H7 (cell line): ENCODE measurements around the gene GALR2. TPM values are rescaled to one million over a fixed set of nuclear protein-coding genes. Genes with fewer than 3 reads are reported as not detected.

Experiments
- DNase-seq: peaks from one replicate; pipeline ENCODE4 v3.0.0; 2012
- H3K27me3 ChIP-seq: 2 replicates; pipeline ENCODE4 v1.6.0; 2011; ENCODE audit warnings: mild to moderate bottlenecking, low read length; ENCODE audit not compliant: control insufficient read depth, insufficient read depth
- H3K36me3 ChIP-seq: replicated peaks from 2 replicates; pipeline ENCODE4 v1.5.1; 2011; ENCODE audit warnings: low read length; ENCODE audit not compliant: control insufficient read depth, insufficient read depth
- H3K4me3 ChIP-seq: 2 replicates; pipeline ENCODE4 v1.5.1; 2011; ENCODE audit warnings: low read depth, mild to moderate bottlenecking, control low read depth, low read length, moderate library complexity; ENCODE audit not compliant: insufficient read depth
- total RNA-seq: library from RNA; depleted of rRNA; stranded (reverse); fragments of >200 nt; shearing (Covaris generic); gene quantifications from 2 replicates; pipeline ENCODE4 v1.2.3, GENCODE V29; 2014; rRNA removed

The GALR2 gene
- total RNA-seq, 1 experiment from 2014 or later, result 2.0 TPM

DNA sequence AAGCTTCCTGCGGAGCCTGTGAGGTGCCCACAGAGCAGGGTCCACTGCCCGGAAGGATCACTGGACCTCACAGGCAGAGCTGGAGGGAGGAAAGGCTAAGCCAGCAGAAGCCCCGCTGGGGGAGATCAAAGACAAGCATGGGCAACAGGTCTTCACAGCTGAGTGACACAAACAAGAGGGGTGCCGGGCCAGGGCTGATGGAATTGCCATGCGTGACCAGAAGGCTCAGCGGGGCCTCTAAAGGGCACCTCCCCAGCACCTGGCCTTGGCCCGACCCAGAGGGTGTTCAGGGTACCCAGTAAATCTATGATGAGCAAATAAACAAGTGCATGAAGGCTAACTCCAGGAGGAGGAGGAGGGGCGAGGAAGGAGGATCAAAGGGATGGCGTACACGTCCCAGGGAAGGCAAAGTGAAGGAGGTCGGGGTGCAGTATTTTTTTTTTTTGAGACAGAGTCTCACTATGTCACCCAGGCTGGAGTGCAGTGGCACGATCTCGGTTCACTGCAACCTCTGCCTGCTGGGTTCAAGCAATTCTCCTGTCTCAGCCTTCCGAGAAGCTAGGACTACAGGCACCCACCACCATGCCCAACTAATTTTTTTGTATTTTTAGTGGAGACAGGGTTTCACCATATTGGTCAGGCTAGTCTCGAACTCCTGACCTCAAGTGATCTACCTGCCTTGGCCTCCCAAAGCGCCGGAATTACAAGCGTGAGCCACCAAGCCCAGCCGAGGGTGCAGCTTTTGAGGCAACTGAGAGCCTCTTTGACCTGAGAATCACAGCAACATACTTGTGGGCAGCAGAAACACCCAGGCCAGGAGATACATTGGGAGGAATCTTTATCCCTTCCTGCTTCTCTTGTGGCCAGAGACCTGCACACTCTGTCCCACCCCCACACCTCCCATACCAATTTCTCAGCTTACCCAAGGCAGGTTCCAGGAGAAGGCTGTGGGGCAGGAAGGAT lies 45.1 kb downstream of the GALR2 start:
- Histone ChIP-seq H3K27me3 (peaks cover 2% of the 10 kb centered on the region; the same call in 1 of the 2 replicates), H3K4me3 (no peak overlapping the region), H3K36me3 (no peaks in the 10 kb centered on the region)
- DNase-seq, result peak; percentile 45

DNA sequence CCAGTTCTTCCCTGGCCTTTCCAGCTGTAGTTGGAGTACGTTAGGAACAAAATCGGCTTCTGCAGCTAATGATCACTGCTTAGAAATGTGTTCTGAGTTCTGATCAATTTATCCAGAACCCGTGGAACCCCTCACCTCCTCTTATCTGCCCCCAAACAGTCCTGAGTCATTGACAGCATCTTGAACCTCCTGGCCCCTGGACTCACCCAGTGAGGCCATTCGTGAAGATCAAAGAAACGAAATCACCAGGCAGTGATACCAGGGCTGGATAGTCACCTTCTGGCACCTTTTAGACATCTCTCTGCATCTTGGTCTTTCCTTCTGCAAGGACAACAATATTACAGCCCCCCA lies 46.1 kb downstream of the GALR2 start:
- Histone ChIP-seq H3K4me3 (no peak overlapping the region), H3K27me3 (peaks cover 2% of the 10 kb centered on the region; the same call in 1 of the 2 replicates), H3K36me3 (no peaks in the 10 kb centered on the region)
- no peak for DNase-seq

DNA sequence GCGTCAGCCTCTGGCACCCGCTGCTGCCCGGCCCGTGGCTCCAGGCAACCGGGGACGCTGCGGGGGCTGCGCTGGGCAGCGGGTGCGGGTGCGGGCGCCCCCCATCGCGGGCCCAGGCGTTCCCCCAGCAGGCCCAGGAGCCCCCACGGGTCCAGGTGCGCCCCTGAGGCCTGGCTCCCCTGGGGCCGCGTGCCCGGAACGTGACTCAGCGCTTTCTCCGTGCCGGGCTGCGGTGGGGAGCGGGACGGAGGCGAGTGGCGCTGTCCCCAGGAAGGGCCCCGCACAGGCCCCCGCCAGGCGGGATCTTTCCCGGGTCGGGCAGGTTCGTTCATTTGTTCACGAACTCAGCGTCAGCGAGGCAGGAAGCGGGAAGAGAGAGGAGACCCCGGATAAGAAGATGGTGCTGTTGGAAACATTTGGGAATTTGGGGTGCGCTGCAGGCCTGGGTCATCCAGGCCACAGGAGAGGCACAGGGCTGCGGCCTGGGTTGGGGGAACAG lies 47.4 kb downstream of the GALR2 start:
- Histone ChIP-seq H3K36me3 (no peaks in the 10 kb centered on the region), H3K27me3 (peaks cover 2% of the 10 kb centered on the region; the same call in 1 of the 2 replicates), H3K4me3 (peak overlapping the region; percentile 35; the same call in 1 of the 2 replicates)
- DNase-seq, result peak; percentile 91

DNA sequence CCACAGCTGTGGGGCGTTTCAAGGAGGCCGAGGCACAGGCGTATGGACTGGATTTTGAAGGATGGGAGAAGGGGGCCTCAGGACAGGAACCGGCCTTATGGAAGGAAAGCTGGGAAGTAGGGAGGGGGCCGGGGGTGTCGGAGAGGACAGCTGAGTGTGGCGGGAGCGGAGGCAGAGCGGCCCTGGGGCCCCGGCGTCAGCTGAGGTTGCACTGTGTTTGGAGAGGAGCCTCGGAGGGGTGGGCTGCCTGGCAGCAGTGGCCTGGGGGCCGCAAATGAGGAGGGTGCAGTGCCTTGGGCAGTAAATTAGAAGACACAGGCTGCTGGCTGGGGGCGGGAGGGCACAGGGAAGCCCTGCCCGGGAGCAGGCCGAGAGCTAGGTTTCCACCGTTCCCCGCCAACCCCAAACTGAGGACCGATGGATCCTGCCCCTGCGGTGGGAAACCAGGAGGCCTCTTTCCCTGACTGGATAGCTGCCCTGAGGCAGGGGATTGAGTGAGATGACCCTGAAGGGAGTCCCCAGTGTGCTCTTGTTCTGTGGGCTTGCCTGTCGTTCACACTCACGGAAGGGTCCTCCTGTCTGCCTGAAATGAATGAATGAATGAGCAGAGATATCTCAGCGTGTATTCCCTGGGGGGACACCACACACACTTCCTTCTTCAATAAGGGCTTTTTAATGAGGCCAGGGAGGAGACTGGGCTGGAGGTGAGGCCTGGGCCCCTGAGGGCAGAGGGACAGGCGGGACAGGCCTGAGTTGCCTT lies 48.0 kb downstream of the GALR2 start:
- peak overlapping the region; percentile 35; the same call in 1 of the 2 replicates for H3K4me3 ChIP-seq
- peak; percentile 71 for DNase-seq
- H3K27me3 ChIP-seq, result peaks cover 2% of the 10 kb centered on the region; the same call in 1 of the 2 replicates
- no peaks in the 10 kb centered on the region for H3K36me3 ChIP-seq

DNA sequence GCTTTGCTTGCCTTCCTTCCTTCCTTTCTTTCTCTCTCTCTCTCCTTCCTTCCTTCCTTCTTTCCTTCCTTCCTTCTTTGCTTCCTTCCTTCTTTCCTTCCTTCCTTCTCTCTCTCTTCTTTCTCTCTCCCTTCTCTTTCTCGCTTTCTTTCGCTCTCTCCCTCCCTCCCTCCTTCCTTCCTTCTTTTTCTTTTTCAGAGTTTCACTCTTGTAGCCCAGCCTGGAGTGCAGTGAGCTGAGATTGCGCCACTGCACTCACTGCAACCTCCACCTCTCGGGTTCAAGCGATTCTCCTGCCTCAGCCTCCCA lies 48.6 kb downstream of the GALR2 start:
- DNase-seq, result no peak
- H3K36me3 ChIP-seq, result no peaks in the 10 kb centered on the region
- H3K4me3 ChIP-seq, result no peak overlapping the region
- H3K27me3 ChIP-seq, result peaks cover 2% of the 10 kb centered on the region; the same call in 1 of the 2 replicates

DNA sequence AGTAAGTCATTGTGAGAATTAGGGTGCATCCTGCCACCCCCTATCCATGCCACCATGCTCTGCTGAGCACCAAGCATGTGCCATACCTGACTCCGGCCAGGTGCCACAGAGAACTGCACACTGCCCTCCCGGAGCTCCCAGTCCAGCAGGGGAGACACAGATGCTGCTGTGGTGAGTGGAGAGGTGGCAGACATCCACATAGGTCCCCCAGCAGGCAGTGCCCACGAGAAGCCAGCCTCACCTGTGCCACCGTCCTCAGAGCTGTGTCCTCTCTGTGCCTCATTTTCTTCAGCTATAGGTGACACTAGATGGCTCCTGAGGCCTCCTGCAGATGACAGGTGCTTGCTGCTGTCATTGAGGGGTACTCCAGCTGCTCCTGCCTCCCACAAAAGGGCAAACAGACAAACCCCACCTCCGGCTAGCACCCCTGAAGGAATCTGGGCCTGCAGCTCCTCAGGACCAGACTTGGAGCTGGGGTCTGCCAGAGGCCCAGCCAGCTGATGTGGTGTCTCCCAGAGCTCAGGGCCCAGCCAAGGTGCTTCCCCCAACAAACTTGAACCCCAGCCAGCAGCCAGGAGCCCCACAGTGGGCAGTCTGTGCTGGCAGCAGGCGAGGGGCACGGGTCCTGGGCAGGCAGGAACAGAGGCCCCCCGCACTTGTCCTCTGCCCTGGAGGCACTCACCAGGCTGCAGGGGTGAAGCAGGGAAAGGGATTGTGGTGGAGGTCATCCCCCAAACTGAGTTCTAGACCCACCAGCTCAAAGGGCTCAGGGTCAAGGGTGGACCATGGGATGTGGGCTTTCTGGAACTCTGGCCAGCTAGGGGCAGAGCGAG lies 49.4 kb downstream of the GALR2 start:
- DNase-seq, result peak; percentile 35
- Histone ChIP-seq H3K4me3 (no peak overlapping the region), H3K27me3 (peaks cover 2% of the 10 kb centered on the region; the same call in 1 of the 2 replicates), H3K36me3 (no peaks in the 10 kb centered on the region)

DNA sequence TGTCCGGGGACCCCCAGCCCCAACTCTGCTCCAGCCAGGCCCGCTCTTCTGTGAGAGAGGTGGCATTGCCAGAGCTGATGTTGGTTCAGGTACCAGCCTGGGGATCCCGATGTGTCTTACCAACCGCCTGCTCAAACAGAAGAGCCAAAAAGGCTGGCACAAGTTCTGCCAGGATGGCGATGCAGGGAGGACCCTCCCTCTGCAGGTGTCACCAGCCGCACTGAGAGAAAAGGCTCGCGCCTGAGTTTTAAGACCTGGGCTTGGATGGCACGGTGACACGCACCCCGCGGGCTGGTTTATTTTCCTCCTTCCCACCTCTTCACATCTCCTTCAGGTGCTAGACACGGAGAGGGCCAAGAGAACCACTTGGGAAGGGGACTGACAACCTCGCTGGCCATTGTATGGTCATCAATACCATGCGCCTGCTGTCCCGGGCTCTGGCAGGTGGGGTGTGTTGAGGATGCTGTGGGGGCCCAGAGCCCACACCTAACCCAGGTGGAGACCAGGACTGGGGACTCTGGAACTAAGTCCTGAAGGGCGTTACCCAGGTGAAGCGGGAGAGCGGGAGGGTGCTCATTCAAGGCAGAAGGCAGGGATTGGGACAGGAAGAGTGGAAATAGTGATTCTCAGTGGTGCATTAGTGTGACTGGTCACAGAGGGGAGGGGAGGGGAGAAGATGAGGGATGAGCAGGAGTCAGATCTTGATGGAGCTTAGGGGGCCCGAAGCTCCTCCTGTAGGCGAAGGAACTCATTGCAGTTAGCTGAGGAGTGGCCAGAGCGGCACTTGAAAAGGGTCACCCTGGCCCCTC lies 50.2 kb downstream of the GALR2 start:
- Histone ChIP-seq H3K36me3 (no peaks in the 10 kb centered on the region), H3K27me3 (peaks cover 2% of the 10 kb centered on the region; the same call in 1 of the 2 replicates), H3K4me3 (no peak overlapping the region)
- DNase-seq, result peak; percentile 89

DNA sequence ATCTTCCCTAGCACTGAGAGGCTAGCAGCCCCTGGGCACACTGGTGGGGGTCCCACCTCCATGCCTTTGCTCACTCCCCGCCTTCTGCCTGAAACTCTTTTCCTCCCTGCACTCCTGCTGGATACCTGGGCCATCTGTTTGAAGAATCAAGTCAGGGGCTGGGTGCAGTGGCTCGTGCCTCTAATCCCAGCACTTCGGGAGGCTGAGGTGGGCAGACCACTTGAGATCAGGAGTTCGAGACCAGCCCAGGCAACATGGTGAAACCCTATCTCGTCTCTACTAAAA lies 50.8 kb downstream of the GALR2 start:
- Histone ChIP-seq H3K36me3 (no peaks in the 10 kb centered on the region), H3K27me3 (peaks cover 6% of the 10 kb centered on the region), H3K4me3 (no peak overlapping the region)
- no peak for DNase-seq

DNA sequence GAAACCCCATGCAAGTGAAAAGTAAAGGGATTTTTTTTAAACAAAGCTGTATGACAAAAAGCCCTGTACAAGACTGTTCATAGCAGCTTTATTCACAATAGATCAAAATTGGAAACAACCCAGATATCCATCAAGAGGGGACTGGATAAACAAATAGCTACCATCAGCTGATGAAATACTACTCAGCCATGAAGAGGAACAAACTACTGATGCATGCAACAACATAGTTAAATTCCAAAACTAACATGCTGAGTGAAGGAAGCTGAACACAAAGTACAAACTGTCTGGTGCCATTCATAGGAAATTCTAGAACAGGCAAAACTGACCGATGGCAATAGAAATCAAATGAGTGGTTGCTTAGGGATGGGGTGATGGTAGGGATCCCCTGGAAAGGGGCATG lies 51.3 kb downstream of the GALR2 start:
- H3K27me3 ChIP-seq, result peaks cover 12% of the 10 kb centered on the region
- no peaks in the 10 kb centered on the region for H3K36me3 ChIP-seq
- no peak overlapping the region for H3K4me3 ChIP-seq
- peak; percentile 4 for DNase-seq

Other genes with a start within 250 kb of the GALR2 start
- 4.2 and 7.2 TPM in 2 replicates for gene UNC13D, start 230.4 kb upstream of the GALR2 start, total RNA-seq
- gene WBP2, start 219.4 kb upstream of the GALR2 start, total RNA-seq, result 44.8 and 48.2 TPM in 2 replicates
- gene TRIM47, start 196.2 kb upstream of the GALR2 start, total RNA-seq, result 8.5 and 14.1 TPM in 2 replicates
- 66.4 and 69.4 TPM in 2 replicates for gene TRIM65, start 177.8 kb upstream of the GALR2 start, total RNA-seq
- 100 and 125 TPM in 2 replicates for gene MRPL38, start 169.9 kb upstream of the GALR2 start, total RNA-seq
- 17.9 and 27.7 TPM in 2 replicates for gene FBF1, start 133.7 kb upstream of the GALR2 start, total RNA-seq
- gene ACOX1, start 95.6 kb upstream of the GALR2 start, total RNA-seq, result 35.1 and 38.3 TPM in 2 replicates
- 12.5 and 16.9 TPM in 2 replicates for gene TEN1, start 95.5 kb upstream of the GALR2 start, total RNA-seq
- gene CDK3, start 73.9 kb upstream of the GALR2 start, total RNA-seq, result 4.3 and 6.7 TPM in 2 replicates
- 0.26 TPM in 1 of 2 replicates, not detected in the other for gene EVPL, start 47.5 kb upstream of the GALR2 start, total RNA-seq
- gene SRP68, start 2.3 kb upstream of the GALR2 start, total RNA-seq, result 31.4 and 33.4 TPM in 2 replicates
- gene ZACN, start 4.4 kb downstream of the GALR2 start, total RNA-seq, result 0.48 and 0.59 TPM in 2 replicates
- 80.3 and 87.7 TPM in 2 replicates for gene EXOC7, start 29.0 kb downstream of the GALR2 start, total RNA-seq
- 2.0 and 3.3 TPM in 2 replicates for gene FOXJ1, start 66.5 kb downstream of the GALR2 start, total RNA-seq
- gene RNF157, start 165.7 kb downstream of the GALR2 start, total RNA-seq, result 4.2 and 5.6 TPM in 2 replicates
- gene UBALD2, start 190.6 kb downstream of the GALR2 start, total RNA-seq, result 21.3 and 24.8 TPM in 2 replicates
- gene QRICH2, start 233.5 kb downstream of the GALR2 start, total RNA-seq, result 0.70 and 1.1 TPM in 2 replicates